Measurements from ENCODE around the gene GRK4. TPM values are rescaled to one million over a fixed set of nuclear protein-coding genes. Genes with fewer than 3 reads are reported as not detected.

Gene GRK4
- total RNA-seq, 1 experiment from 2014 or later, result 4.2 TPM

DNA sequence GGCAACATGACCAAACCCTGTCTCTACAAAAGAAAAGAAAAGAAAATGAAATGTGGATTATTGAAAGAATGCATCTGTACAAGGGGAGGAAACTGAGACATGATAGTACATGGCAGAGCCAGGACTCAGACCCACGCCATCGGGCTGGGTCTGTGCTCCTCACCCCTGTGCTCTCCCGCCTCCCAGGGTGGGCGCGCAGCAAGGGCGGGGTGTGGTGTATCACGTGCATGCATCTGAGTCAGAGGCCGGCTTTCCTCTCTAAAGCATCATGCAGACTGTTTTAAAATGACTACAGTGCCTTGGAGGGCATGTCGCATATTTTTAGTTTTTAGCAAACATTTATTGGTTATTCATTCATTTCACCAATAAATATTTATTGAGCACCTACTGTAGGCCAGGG, 63.2 kb downstream of the GRK4 start:
- ATAC-seq, result no peak

More for the DNA sequence above, 63.2 kb downstream of the GRK4 start:
- no peak overlapping the region for H3K4me2 ChIP-seq (ENCODE audit: low read length)
- DNase-seq (ENCODE audit: low read depth, low spot score), result no peak
- peaks cover 4 to 5% of the 10 kb centered on the region in 2 experiments; a peak in 1 of 4 replicates for H3K9me3 ChIP-seq (ENCODE audit: control insufficient read depth in 1 of 2, insufficient read depth in 1 of 2, low read depth in 1 of 2, low read length in 2 of 2)
- RAD21 ChIA-PET (ENCODE audit: low non-redundant PET in 1 of 2, low total read pairs in 2 of 2, uncharacterized antibody in 2 of 2, unreplicated experiment in 2 of 2), result no interaction called here
- no peaks in the 10 kb centered on the region for H3K79me2 ChIP-seq (ENCODE audit: insufficient read depth, low read length)
- intact Hi-C loops (cut with micrococcal nuclease), result no loop called here
- no peak overlapping the region for H3K9ac ChIP-seq (ENCODE audit: low read length)
- TF ChIP-seq ATF3 (IDR thresholded peaks at IDR 0.05) (no peak), YY1 (IDR thresholded peaks at IDR 0.05; ENCODE audit: extremely low read depth, insufficient replicate concordance, low read depth, low read length) (no peak), RAD21 (IDR thresholded peaks at IDR 0.05; ENCODE audit: low read depth) (no peak), CEBPB (IDR thresholded peaks at IDR 0.05; ENCODE audit: low read depth) (no peak), ELF1 (IDR thresholded peaks at IDR 0.05; ENCODE audit: borderline replicate concordance, low read depth) (no peak), EGR1 (IDR thresholded peaks at IDR 0.05; ENCODE audit: low read depth) (no peak), MAX (IDR thresholded peaks at IDR 0.05) (no peak), REST (IDR thresholded peaks at IDR 0.05; ENCODE audit: low read depth) (no peak)
- TF ChIP-seq, protein P1, sequence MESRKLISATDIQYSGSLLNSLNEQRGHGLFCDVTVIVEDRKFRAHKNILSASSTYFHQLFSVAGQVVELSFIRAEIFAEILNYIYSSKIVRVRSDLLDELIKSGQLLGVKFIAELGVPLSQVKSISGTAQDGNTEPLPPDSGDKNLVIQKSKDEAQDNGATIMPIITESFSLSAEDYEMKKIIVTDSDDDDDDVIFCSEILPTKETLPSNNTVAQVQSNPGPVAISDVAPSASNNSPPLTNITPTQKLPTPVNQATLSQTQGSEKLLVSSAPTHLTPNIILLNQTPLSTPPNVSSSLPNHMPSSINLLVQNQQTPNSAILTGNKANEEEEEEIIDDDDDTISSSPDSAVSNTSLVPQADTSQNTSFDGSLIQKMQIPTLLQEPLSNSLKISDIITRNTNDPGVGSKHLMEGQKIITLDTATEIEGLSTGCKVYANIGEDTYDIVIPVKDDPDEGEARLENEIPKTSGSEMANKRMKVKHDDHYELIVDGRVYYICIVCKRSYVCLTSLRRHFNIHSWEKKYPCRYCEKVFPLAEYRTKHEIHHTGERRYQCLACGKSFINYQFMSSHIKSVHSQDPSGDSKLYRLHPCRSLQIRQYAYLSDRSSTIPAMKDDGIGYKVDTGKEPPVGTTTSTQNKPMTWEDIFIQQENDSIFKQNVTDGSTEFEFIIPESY (IDR thresholded peaks at IDR 0.05; ENCODE audit: extremely low read depth, insufficient replicate concordance, low read length), result no peak
- TF ChIP-seq, protein P2, sequence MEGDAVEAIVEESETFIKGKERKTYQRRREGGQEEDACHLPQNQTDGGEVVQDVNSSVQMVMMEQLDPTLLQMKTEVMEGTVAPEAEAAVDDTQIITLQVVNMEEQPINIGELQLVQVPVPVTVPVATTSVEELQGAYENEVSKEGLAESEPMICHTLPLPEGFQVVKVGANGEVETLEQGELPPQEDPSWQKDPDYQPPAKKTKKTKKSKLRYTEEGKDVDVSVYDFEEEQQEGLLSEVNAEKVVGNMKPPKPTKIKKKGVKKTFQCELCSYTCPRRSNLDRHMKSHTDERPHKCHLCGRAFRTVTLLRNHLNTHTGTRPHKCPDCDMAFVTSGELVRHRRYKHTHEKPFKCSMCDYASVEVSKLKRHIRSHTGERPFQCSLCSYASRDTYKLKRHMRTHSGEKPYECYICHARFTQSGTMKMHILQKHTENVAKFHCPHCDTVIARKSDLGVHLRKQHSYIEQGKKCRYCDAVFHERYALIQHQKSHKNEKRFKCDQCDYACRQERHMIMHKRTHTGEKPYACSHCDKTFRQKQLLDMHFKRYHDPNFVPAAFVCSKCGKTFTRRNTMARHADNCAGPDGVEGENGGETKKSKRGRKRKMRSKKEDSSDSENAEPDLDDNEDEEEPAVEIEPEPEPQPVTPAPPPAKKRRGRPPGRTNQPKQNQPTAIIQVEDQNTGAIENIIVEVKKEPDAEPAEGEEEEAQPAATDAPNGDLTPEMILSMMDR (IDR thresholded peaks at IDR 0.05 in 2 of 3, conservative IDR thresholded peaks at IDR 0.05 in 1 of 3; ENCODE audit: borderline replicate concordance in 1 of 3, insufficient read depth in 1 of 3, low read depth in 2 of 3, low read length in 2 of 3), result no peak
- H3K4me3 ChIP-seq (replicated peaks in 1 of 2; ENCODE audit: low read depth in 1 of 2, low read length in 2 of 2), result no peak overlapping the region
- no peaks in the 10 kb centered on the region for H3K36me3 ChIP-seq (ENCODE audit: control insufficient read depth in 1 of 2, insufficient read depth in 2 of 2, low read length in 2 of 2)
- BruUV-seq (replicated peaks), result no TSS peak
- no peaks in the 10 kb centered on the region for H3K27me3 ChIP-seq (ENCODE audit: insufficient read depth, low read length)
- H3K9me2 ChIP-seq (ENCODE audit: insufficient read depth), result no peaks in the 10 kb centered on the region
- H3K27ac ChIP-seq (ENCODE audit: low read depth, low read length), result no peak overlapping the region
- H3K4me1 ChIP-seq (ENCODE audit: control insufficient read depth in 1 of 2, insufficient read depth in 2 of 2, low read length in 2 of 2), result no peaks in the 10 kb centered on the region
- CTCF ChIA-PET, result no interaction called here
- POLR2A ChIA-PET, result no interaction called here
- H2AFZ ChIP-seq (ENCODE audit: low read depth, low read length, poor library complexity, severe bottlenecking), result no peak overlapping the region
- H4K20me1 ChIP-seq (ENCODE audit: insufficient read depth), result no peaks in the 10 kb centered on the region
